HL-60 (cell line): ENCODE results near the gene SEC14L1.

Experiments used
- GABPA ChIP-seq: IDR thresholded peaks from 2 replicates; pipeline ENCODE4 v1.6.1; 2012; ENCODE audit warnings: low read depth
- REST ChIP-seq: IDR thresholded peaks from 2 replicates; pipeline ENCODE4 v1.6.1; 2012; ENCODE audit warnings: low read depth; ENCODE audit not compliant: insufficient replicate concordance
- TF ChIP-seq, protein P1 (sequence below): IDR thresholded peaks from one replicate; pipeline ENCODE4 v1.5.1; 2011; ENCODE audit warnings: low read length, control low read depth, inconsistent platforms; ENCODE audit not compliant: insufficient read depth

DNA sequence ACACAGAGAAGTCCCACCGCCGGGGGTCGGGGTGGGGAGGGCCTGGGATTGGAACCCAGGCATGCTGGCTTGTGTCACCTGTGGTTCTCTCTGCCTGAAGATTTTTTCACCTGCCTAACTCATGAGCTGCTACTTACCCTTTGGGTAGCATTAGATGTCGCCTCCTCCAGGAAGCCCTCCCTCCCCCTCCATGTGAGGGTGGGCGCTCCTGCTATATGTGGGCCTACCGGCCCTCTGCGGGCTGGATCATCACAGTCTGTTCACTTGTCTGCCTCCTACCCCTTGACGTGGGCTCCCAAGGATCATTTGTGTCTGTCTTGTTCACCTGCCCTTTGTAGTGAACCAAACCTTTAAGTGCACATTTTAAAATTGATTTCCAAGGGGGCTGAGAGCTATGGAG is 106.8 kb downstream of the SEC14L1 start:
- no peak for TF ChIP-seq REST
- no peak for TF ChIP-seq GABPA
- TF ChIP-seq, protein P1, sequence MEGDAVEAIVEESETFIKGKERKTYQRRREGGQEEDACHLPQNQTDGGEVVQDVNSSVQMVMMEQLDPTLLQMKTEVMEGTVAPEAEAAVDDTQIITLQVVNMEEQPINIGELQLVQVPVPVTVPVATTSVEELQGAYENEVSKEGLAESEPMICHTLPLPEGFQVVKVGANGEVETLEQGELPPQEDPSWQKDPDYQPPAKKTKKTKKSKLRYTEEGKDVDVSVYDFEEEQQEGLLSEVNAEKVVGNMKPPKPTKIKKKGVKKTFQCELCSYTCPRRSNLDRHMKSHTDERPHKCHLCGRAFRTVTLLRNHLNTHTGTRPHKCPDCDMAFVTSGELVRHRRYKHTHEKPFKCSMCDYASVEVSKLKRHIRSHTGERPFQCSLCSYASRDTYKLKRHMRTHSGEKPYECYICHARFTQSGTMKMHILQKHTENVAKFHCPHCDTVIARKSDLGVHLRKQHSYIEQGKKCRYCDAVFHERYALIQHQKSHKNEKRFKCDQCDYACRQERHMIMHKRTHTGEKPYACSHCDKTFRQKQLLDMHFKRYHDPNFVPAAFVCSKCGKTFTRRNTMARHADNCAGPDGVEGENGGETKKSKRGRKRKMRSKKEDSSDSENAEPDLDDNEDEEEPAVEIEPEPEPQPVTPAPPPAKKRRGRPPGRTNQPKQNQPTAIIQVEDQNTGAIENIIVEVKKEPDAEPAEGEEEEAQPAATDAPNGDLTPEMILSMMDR, result no peak
